Muscle of leg (tissue), 11 donors: ENCODE data around the gene TATDN3. TPM values are rescaled to one million over a fixed set of nuclear protein-coding genes. Genes with fewer than 3 reads are reported as not detected.
"Not testable (repeated sequence)": the region's sequence is repeated elsewhere in the genome, so short reads cannot be mapped to it uniquely, and the experiment has no call there.

Experiments
- DNase-seq: peaks from one replicate; pipeline ENCODE4 v3.0.0; 2013
- H3K27ac ChIP-seq: one replicate; pipeline ENCODE4 v1.5.1; 2013; ENCODE audit warnings: mild to moderate bottlenecking, low read length, control low read depth
- H3K27me3 ChIP-seq: one replicate; pipeline ENCODE4 v1.6.1; 2013; ENCODE audit warnings: low read length; ENCODE audit not compliant: control insufficient read depth, insufficient read depth
- H3K36me3 ChIP-seq: one replicate; pipeline ENCODE4 v1.6.1; 2013; ENCODE audit warnings: low read length; ENCODE audit not compliant: control insufficient read depth, insufficient read depth
- H3K4me1 ChIP-seq: one replicate; pipeline ENCODE4 v1.6.1; 2013; ENCODE audit warnings: low read length; ENCODE audit not compliant: control insufficient read depth, insufficient read depth
- H3K4me3 ChIP-seq: one replicate; pipeline ENCODE4 v1.5.1; 2013; ENCODE audit warnings: low read length, control low read depth
- H3K9me3 ChIP-seq: replicated peaks from 2 replicates; pipeline ENCODE4 v1.6.1; 2013; ENCODE audit warnings: low read depth, low read length; ENCODE audit not compliant: control insufficient read depth
- WGBS: methylation state at CpG from one replicate; pipeline ENCODE4 v1.1.5; 2013; ENCODE audit warnings: missing lambda C conversion rate; ENCODE audit not compliant: insufficient coverage; 5-methylcytosine and 5-hydroxymethylcytosine counted together
- polyA plus RNA-seq, 8 donors: library from polyadenylated mRNA; unstranded; fragments of 120-200 nt; gene quantifications; one replicate each; pipeline versions ENCODE4 v1.2.1 to v1.2.3, GENCODE V29; 2013; ENCODE audit warnings: inconsistent platforms in 1 of 8, low replicate concordance in 1 of 8; ENCODE audit not compliant: insufficient read length in 8 of 8, insufficient read depth in 1 of 8
- total RNA-seq: library from RNA; stranded (reverse); fragments of 120-200 nt; gene quantifications from one replicate; pipeline ENCODE4 v1.2.4, GENCODE V29; 2013

TATDN3 gene
- total and polyA plus RNA-seq, 9 donors = 8.6 to 11.9 (median 10.0) TPM

- H3K9me3 ChIP-seq = no peaks in the 10 kb centered on the region
- DNase-seq = no peak
- H3K36me3 ChIP-seq = no peaks in the 10 kb centered on the region
- no peak overlapping the region for H3K4me3 ChIP-seq
- peaks cover 19% of the 10 kb centered on the region for H3K4me1 ChIP-seq
- WGBS = 86% methylated on average over 11 of the region's 16 CpGs
- H3K27me3 ChIP-seq = no peaks in the 10 kb centered on the region
- H3K27ac ChIP-seq = no peak overlapping the region
Observed at GRCh38 chr1:212856755-212857154, 65.1 kb downstream of the TATDN3 start.

GRCh38 chr1:212857992-212858460, 66.3 kb downstream of the TATDN3 start, which contains the start of gene FLVCR1:
FLVCR1 (plus strand) TSS chr1:212858275; CDS start chr1:212858453, 178 bp downstream.
- H3K36me3 ChIP-seq = no peaks in the 10 kb centered on the region
- no peaks in the 10 kb centered on the region for H3K27me3 ChIP-seq
- H3K4me1 ChIP-seq = peaks cover 19% of the 10 kb centered on the region
- WGBS = under 1% methylated on average over 53 of the region's 54 CpGs
- DNase-seq = peak; percentile 99
- H3K27ac ChIP-seq = peak within 1 kb of the TSS; percentile 90
- peak within 1 kb of the TSS; percentile 77 for H3K4me3 ChIP-seq
- no peaks in the 10 kb centered on the region for H3K9me3 ChIP-seq

- peaks cover 19% of the 10 kb centered on the region for H3K4me1 ChIP-seq
- peak overlapping the region; percentile 90 for H3K27ac ChIP-seq
- no peaks in the 10 kb centered on the region for H3K9me3 ChIP-seq
- H3K27me3 ChIP-seq = no peaks in the 10 kb centered on the region
- H3K36me3 ChIP-seq = no peaks in the 10 kb centered on the region
- DNase-seq = peak; percentile 54
- H3K4me3 ChIP-seq = peak overlapping the region; percentile 77
- 2% methylated on average over 53 of the region's 54 CpGs for WGBS
Observed at GRCh38 chr1:212858461-212859265, 67.0 kb downstream of the TATDN3 start.

GRCh38 chr1:212860713-212861581, 69.3 kb downstream of the TATDN3 start:
- Histone ChIP-seq H3K4me1 (peaks cover 19% of the 10 kb centered on the region), H3K27ac (no peak overlapping the region), H3K27me3 (no peaks in the 10 kb centered on the region), H3K9me3 (no peaks in the 10 kb centered on the region), H3K36me3 (no peaks in the 10 kb centered on the region), H3K4me3 (no peak overlapping the region)
- no peak for DNase-seq
- WGBS = 67% methylated on average over 3 of the region's 5 CpGs

- Histone ChIP-seq H3K9me3 (no peaks in the 10 kb centered on the region), H3K36me3 (no peaks in the 10 kb centered on the region), H3K4me3 (no peak overlapping the region), H3K4me1 (peaks cover 16% of the 10 kb centered on the region), H3K27me3 (no peaks in the 10 kb centered on the region), H3K27ac (no peak overlapping the region)
- DNase-seq = no peak
- no CpG with 5 or more reads among the region's 2 CpGs for WGBS
Observed at GRCh38 chr1:212862111-212862690, 70.5 kb downstream of the TATDN3 start.

- not testable (repeated sequence) for H3K36me3 ChIP-seq, H3K27ac ChIP-seq, H3K9me3 ChIP-seq, H3K27me3 ChIP-seq, DNase-seq, H3K4me3 ChIP-seq
- 100% methylated on average over 2 of the region's 10 CpGs for WGBS
- peaks cover 14% of the 10 kb centered on the region for H3K4me1 ChIP-seq
Observed at GRCh38 chr1:212863345-212863744, 71.7 kb downstream of the TATDN3 start.

- H3K4me1 ChIP-seq = peaks cover 9% of the 10 kb centered on the region
- H3K36me3 ChIP-seq = peaks cover 3% of the 10 kb centered on the region
- 82% methylated on average over 2 of the region's 4 CpGs for whole genome bisulfite sequencing
Observed at GRCh38 chr1:212864201-212864600, 72.5 kb downstream of the TATDN3 start.

More at GRCh38 chr1:212864201-212864600, 72.5 kb downstream of the TATDN3 start:
- H3K4me3 ChIP-seq = no peak overlapping the region
- H3K27ac ChIP-seq = no peak overlapping the region
- no peaks in the 10 kb centered on the region for H3K9me3 ChIP-seq
- no peaks in the 10 kb centered on the region for H3K27me3 ChIP-seq
- DNase-seq = no peak

Other genes with a start within 250 kb of the TATDN3 start
- gene ATF3, start 183.1 kb upstream of the TATDN3 start, total RNA-seq = 16.4 TPM
- 10 to 100 TPM in 7 of 8 donors, 1 to 10 TPM in 1; 7.1 to 59.1 (median 29.9) TPM for gene ATF3, start 183.1 kb upstream of the TATDN3 start, polyA plus RNA-seq
- gene BATF3, start 92.1 kb upstream of the TATDN3 start, total RNA-seq = 2.3 TPM
- 1 to 10 TPM; 1.5 to 2.2 (median 1.8) TPM for gene BATF3, start 92.1 kb upstream of the TATDN3 start, polyA plus RNA-seq
- 35.2 TPM for gene NSL1, start 117 bp upstream of the TATDN3 start, total RNA-seq
- 10 to 100 TPM; 26.1 to 34.9 (median 31.1) TPM for gene NSL1, start 117 bp upstream of the TATDN3 start, polyA plus RNA-seq
- 0.44 TPM for gene SPATA45, start 55.8 kb downstream of the TATDN3 start, total RNA-seq
- gene SPATA45, start 55.8 kb downstream of the TATDN3 start, polyA plus RNA-seq = not detected
- gene FLVCR1, start 66.4 kb downstream of the TATDN3 start, total RNA-seq = 8.4 TPM
- gene FLVCR1, start 66.4 kb downstream of the TATDN3 start, polyA plus RNA-seq = 1 to 10 TPM; 5.7 to 8.2 (median 6.0) TPM
- 25.3 TPM for gene VASH2, start 158.6 kb downstream of the TATDN3 start, total RNA-seq
- gene VASH2, start 158.6 kb downstream of the TATDN3 start, polyA plus RNA-seq = 10 to 100 TPM; 31.6 to 81.7 (median 54.5) TPM
- gene ANGEL2, start 224.0 kb downstream of the TATDN3 start, total RNA-seq = 36.5 TPM
- 10 to 100 TPM; 19.1 to 32.6 (median 22.8) TPM for gene ANGEL2, start 224.0 kb downstream of the TATDN3 start, polyA plus RNA-seq